K562 (cell line): ENCODE results near the gene TCIRG1. TPM values are rescaled to one million over a fixed set of nuclear protein-coding genes. Genes with fewer than 3 reads are reported as not detected.

Experiments used
- ATF7 ChIP-seq: fragments of 450-650 bp; IDR thresholded peaks from 2 replicates; pipeline ENCODE4 v1.7.1; 2014; ENCODE audit warnings: mild to moderate bottlenecking, moderate library complexity
- CXXC5 ChIP-seq: fragments of 250-450 bp; sonication (Bioruptor Pico); IDR thresholded peaks from 2 replicates; pipeline ENCODE4 v1.8.0; 2022; ENCODE audit warnings: inconsistent platforms, mild to moderate bottlenecking, moderate library complexity
- KAT8 ChIP-seq: fragments of 450-650 bp; IDR thresholded peaks from 2 replicates; pipeline ENCODE4 v1.6.1; 2016; ENCODE audit warnings: low read depth, mild to moderate bottlenecking
- ZNF77 ChIP-seq: fragments of 250-450 bp; sonication (Bioruptor Pico); IDR thresholded peaks from 2 replicates; pipeline ENCODE4 v1.5.0; 2020
- polyA plus RNA-seq, 8 experiments: library from polyadenylated mRNA; depleted of rRNA in 4 of 8; stranded (reverse) in 5 of 8; unstranded in 3 of 8; fragments of >200 nt; fragmentation: Nextera tagmentation in 2 of 8; fragmentation: Illumina TruSeq in 1 of 8; extraction: Ambion mirVana in 2 of 8; extraction: Trizol in 1 of 8; gene quantifications; 2 replicates each; pipeline versions ENCODE4 v1.2.1 to v1.2.3, GENCODE V29; 2011 to 2014; ENCODE audit warnings: inconsistent platforms in 1 of 8, missing spikeins in 1 of 8
- total RNA-seq, 7 experiments: library from RNA; depleted of rRNA in 6 of 7; stranded (reverse); fragments of >200 nt in 6 of 7; fragmentation: Illumina TruSeq in 2 of 7; extraction: Trizol in 2 of 7; gene quantifications; 2 replicates each; pipeline versions ENCODE4 v1.2.1 to v1.2.3, GENCODE V29; 2011 to 2021; ENCODE audit warnings: low replicate concordance in 1 of 7
- TF ChIP-seq, protein P1 (sequence below): fragments of 450-650 bp; IDR thresholded peaks from 2 replicates; pipeline ENCODE4 v1.6.1; 2017; ENCODE audit warnings: antibody characterized with exemption, mild to moderate bottlenecking
- TF ChIP-seq, protein P2 (sequence below): IDR thresholded peaks from 2 replicates; pipeline ENCODE4 v1.6.1; 2016; ENCODE audit warnings: missing genetic modification characterization, missing compliant biosample characterization
- TF ChIP-seq, protein P3 (sequence below): sonication (generic); formaldehyde crosslinking; IDR thresholded peaks from 2 replicates; pipeline ENCODE4 v1.8.0; 2022; ENCODE audit warnings: mild to moderate bottlenecking, missing genetic modification reagents
- TF ChIP-seq, protein P4 (sequence below), 3 experiments: fragments of 200-800 bp in 1 of 3; fragments of 250-450 bp in 1 of 3; fragments of 450-650 bp in 1 of 3; sonication (Bioruptor Pico) in 1 of 3; sonication (Bioruptor generic) in 1 of 3; formaldehyde crosslinking in 1 of 3; IDR thresholded peaks; 2 replicates each; pipeline versions ENCODE4 v1.6.1 to v1.8.0; 2016 to 2022; ENCODE audit warnings: mild to moderate bottlenecking in 2 of 3, missing genetic modification characterization in 2 of 3, missing compliant biosample characterization in 1 of 3, moderate library complexity in 1 of 3
- TF ChIP-seq, protein P5 (sequence below): fragments of 450-650 bp; IDR thresholded peaks from 2 replicates; pipeline ENCODE4 v1.6.1; 2017; ENCODE audit warnings: antibody characterized with exemption
- TF ChIP-seq, protein P6 (sequence below): fragments of 250-450 bp; sonication (Bioruptor Pico); IDR thresholded peaks from 2 replicates; pipeline ENCODE4 v1.5.0; 2020; ENCODE audit warnings: mild to moderate bottlenecking, borderline replicate concordance

The TCIRG1 gene
- total and polyA plus RNA-seq, 9 of the 15 experiments (the other 6 are each of a cell fraction or from before 2014, with no cell fraction given): 0.49 to 143 (median 24.4) TPM

DNA sequence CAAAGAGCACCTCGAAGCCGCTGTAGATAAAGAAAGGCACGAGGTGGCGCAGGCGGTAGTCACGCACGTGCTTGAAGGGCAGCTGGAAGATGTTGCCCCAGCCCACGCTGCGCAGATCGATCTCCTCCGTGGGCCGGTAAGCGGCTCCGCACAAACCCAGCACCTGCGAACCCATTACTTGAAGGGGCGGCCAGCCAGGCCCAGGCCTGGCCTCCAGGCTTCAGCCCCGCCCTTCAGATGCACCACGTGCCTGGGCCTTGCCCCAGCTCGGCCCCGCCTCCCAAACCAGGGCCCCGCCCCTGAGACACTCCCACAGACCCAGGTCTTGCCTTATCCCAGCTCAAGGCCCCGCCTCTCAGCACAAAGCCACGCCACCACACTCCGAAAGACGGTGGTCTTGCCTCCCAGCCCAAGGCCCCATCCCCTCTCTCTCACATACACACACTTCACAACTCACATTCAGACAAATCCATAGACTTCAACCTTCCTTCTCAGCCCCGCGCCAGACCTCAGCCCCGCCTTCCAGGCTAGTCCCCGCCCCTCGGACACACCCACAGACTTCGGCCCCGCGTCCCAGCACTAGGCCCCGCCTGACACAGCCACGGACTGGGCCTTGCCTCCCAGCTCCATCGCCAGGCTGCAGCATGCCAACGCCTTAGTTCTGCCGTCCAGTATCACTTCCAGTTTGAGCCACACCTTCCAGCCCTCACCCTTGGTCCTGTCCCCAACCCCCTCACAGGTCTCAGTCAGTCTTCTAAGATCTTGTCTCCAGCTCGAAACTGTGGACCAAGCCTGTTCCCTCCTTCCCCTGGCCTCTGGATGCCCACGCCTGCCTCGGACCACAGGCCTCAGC, 42.0 kb upstream of the TCIRG1 start (continued):
- TF ChIP-seq, protein P1, sequence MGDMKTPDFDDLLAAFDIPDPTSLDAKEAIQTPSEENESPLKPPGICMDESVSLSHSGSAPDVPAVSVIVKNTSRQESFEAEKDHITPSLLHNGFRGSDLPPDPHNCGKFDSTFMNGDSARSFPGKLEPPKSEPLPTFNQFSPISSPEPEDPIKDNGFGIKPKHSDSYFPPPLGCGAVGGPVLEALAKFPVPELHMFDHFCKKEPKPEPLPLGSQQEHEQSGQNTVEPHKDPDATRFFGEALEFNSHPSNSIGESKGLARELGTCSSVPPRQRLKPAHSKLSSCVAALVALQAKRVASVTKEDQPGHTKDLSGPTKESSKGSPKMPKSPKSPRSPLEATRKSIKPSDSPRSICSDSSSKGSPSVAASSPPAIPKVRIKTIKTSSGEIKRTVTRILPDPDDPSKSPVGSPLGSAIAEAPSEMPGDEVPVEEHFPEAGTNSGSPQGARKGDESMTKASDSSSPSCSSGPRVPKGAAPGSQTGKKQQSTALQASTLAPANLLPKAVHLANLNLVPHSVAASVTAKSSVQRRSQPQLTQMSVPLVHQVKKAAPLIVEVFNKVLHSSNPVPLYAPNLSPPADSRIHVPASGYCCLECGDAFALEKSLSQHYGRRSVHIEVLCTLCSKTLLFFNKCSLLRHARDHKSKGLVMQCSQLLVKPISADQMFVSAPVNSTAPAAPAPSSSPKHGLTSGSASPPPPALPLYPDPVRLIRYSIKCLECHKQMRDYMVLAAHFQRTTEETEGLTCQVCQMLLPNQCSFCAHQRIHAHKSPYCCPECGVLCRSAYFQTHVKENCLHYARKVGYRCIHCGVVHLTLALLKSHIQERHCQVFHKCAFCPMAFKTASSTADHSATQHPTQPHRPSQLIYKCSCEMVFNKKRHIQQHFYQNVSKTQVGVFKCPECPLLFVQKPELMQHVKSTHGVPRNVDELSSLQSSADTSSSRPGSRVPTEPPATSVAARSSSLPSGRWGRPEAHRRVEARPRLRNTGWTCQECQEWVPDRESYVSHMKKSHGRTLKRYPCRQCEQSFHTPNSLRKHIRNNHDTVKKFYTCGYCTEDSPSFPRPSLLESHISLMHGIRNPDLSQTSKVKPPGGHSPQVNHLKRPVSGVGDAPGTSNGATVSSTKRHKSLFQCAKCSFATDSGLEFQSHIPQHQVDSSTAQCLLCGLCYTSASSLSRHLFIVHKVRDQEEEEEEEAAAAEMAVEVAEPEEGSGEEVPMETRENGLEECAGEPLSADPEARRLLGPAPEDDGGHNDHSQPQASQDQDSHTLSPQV: no peak
- TF ChIP-seq, protein P2, sequence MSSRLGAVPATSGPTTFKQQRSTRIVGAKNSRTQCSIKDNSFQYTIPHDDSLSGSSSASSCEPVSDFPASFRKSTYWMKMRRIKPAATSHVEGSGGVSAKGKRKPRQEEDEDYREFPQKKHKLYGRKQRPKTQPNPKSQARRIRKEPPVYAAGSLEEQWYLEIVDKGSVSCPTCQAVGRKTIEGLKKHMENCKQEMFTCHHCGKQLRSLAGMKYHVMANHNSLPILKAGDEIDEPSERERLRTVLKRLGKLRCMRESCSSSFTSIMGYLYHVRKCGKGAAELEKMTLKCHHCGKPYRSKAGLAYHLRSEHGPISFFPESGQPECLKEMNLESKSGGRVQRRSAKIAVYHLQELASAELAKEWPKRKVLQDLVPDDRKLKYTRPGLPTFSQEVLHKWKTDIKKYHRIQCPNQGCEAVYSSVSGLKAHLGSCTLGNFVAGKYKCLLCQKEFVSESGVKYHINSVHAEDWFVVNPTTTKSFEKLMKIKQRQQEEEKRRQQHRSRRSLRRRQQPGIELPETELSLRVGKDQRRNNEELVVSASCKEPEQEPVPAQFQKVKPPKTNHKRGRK (tag): no peak
- TF ChIP-seq ATF7 (peak; percentile 61; the same call in 1 of the 2 replicates), ZNF77 (CRISPR knock-in tag) (no peak), KAT8 (no peak), CXXC5 (CRISPR knock-in tag) (no peak; the same call in 1 of the 2 replicates)
- TF ChIP-seq, protein P3, sequence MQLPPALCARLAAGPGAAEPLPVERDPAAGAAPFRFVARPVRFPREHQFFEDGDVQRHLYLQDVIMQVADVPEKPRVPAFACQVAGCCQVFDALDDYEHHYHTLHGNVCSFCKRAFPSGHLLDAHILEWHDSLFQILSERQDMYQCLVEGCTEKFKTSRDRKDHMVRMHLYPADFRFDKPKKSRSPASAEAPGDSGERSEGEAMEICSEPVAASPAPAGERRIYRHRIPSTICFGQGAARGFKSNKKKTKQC (CRISPR knock-in tag): 0 out of 2 replicates have a peak, but pooled peaks have one; percentile 72
- TF ChIP-seq, protein P4, sequence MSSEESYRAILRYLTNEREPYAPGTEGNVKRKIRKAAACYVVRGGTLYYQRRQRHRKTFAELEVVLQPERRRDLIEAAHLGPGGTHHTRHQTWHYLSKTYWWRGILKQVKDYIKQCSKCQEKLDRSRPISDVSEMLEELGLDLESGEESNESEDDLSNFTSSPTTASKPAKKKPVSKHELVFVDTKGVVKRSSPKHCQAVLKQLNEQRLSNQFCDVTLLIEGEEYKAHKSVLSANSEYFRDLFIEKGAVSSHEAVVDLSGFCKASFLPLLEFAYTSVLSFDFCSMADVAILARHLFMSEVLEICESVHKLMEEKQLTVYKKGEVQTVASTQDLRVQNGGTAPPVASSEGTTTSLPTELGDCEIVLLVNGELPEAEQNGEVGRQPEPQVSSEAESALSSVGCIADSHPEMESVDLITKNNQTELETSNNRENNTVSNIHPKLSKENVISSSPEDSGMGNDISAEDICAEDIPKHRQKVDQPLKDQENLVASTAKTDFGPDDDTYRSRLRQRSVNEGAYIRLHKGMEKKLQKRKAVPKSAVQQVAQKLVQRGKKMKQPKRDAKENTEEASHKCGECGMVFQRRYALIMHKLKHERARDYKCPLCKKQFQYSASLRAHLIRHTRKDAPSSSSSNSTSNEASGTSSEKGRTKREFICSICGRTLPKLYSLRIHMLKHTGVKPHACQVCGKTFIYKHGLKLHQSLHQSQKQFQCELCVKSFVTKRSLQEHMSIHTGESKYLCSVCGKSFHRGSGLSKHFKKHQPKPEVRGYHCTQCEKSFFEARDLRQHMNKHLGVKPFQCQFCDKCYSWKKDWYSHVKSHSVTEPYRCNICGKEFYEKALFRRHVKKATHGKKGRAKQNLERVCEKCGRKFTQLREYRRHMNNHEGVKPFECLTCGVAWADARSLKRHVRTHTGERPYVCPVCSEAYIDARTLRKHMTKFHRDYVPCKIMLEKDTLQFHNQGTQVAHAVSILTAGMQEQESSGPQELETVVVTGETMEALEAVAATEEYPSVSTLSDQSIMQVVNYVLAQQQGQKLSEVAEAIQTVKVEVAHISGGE (CRISPR knock-in tag; IDR thresholded peaks at IDR 0.05): no peak
- TF ChIP-seq, protein P5, sequence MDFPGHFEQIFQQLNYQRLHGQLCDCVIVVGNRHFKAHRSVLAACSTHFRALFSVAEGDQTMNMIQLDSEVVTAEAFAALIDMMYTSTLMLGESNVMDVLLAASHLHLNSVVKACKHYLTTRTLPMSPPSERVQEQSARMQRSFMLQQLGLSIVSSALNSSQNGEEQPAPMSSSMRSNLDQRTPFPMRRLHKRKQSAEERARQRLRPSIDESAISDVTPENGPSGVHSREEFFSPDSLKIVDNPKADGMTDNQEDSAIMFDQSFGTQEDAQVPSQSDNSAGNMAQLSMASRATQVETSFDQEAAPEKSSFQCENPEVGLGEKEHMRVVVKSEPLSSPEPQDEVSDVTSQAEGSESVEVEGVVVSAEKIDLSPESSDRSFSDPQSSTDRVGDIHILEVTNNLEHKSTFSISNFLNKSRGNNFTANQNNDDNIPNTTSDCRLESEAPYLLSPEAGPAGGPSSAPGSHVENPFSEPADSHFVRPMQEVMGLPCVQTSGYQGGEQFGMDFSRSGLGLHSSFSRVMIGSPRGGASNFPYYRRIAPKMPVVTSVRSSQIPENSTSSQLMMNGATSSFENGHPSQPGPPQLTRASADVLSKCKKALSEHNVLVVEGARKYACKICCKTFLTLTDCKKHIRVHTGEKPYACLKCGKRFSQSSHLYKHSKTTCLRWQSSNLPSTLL: no peak
- TF ChIP-seq, protein P6, sequence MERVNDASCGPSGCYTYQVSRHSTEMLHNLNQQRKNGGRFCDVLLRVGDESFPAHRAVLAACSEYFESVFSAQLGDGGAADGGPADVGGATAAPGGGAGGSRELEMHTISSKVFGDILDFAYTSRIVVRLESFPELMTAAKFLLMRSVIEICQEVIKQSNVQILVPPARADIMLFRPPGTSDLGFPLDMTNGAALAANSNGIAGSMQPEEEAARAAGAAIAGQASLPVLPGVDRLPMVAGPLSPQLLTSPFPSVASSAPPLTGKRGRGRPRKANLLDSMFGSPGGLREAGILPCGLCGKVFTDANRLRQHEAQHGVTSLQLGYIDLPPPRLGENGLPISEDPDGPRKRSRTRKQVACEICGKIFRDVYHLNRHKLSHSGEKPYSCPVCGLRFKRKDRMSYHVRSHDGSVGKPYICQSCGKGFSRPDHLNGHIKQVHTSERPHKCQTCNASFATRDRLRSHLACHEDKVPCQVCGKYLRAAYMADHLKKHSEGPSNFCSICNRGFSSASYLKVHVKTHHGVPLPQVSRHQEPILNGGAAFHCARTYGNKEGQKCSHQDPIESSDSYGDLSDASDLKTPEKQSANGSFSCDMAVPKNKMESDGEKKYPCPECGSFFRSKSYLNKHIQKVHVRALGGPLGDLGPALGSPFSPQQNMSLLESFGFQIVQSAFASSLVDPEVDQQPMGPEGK (CRISPR knock-in tag): no peak
